Measurements from ENCODE around the gene STARD10. TPM values are rescaled to one million over a fixed set of nuclear protein-coding genes. Genes with fewer than 3 reads are reported as not detected.
"Not testable (repeated sequence)": the region's sequence is repeated elsewhere in the genome, so short reads cannot be mapped to it uniquely, and the experiment has no call there.

STARD10 gene
- total RNA-seq = 66.7 TPM

- peak; percentile 95 for DNase-seq (ENCODE audit: low spot score)
These were observed at the start of gene STARD10 for GRCh38 chr11:72793425-72794367. TSS of gene STARD10 (minus strand) at chr11:72794047. CDS start at chr11:72781181, 12,866 bp downstream.

- no peak for DNase-seq (ENCODE audit: low spot score)
These were observed 48.9 kb upstream of the STARD10 start for GRCh38 chr11:72842653-72843330.

- DNase-seq (ENCODE audit: low spot score) = no peak
These were observed 48.3 kb upstream of the STARD10 start for GRCh38 chr11:72842126-72842525.

- no peak for DNase-seq (ENCODE audit: low spot score)
These were observed 47.5 kb upstream of the STARD10 start for GRCh38 chr11:72841397-72841796.

- no peak for DNase-seq (ENCODE audit: low spot score)
These were observed 46.9 kb upstream of the STARD10 start for GRCh38 chr11:72840780-72841179.

- DNase-seq (ENCODE audit: low spot score) = no peak
These were observed 45.0 kb upstream of the STARD10 start for GRCh38 chr11:72838691-72839305.

GRCh38 chr11:72836111-72836510 lies 42.3 kb upstream of the STARD10 start:
- no peak for DNase-seq (ENCODE audit: low spot score)

GRCh38 chr11:72834905-72835304 lies 41.1 kb upstream of the STARD10 start:
- DNase-seq (ENCODE audit: low spot score) = no peak

GRCh38 chr11:72833811-72834493 lies 40.1 kb upstream of the STARD10 start:
- no peak for DNase-seq (ENCODE audit: low spot score)

GRCh38 chr11:72833083-72833733 lies 39.4 kb upstream of the STARD10 start:
- DNase-seq (ENCODE audit: low spot score) = no peak

GRCh38 chr11:72832301-72833082 lies 38.6 kb upstream of the STARD10 start:
- DNase-seq (ENCODE audit: low spot score) = no peak

GRCh38 chr11:72831521-72832300 lies 37.9 kb upstream of the STARD10 start:
- DNase-seq (ENCODE audit: low spot score) = peak; percentile 87

GRCh38 chr11:72829884-72830533 lies 36.2 kb upstream of the STARD10 start:
- DNase-seq (ENCODE audit: low spot score) = no peak

GRCh38 chr11:72829178-72829577 lies 35.3 kb upstream of the STARD10 start:
- no peak for DNase-seq (ENCODE audit: low spot score)

- no peak for DNase-seq (ENCODE audit: low spot score)
These were observed 34.9 kb upstream of the STARD10 start for GRCh38 chr11:72828692-72829101.

GRCh38 chr11:72828081-72828567 lies 34.3 kb upstream of the STARD10 start:
- DNase-seq (ENCODE audit: low spot score) = no peak

GRCh38 chr11:72827656-72828055 lies 33.8 kb upstream of the STARD10 start:
- not testable (repeated sequence) for DNase-seq (ENCODE audit: low spot score)

GRCh38 chr11:72826942-72827480 lies 33.2 kb upstream of the STARD10 start:
- no peak for DNase-seq (ENCODE audit: low spot score)

All from ureter (tissue), 1 donor.